HEK293T (cell line): Measurements from ENCODE around the gene XAGE1B.

ENCODE experiments used
- FOXA1 ChIP-seq: fragments of 450-650 bp; IDR thresholded peaks from 2 replicates; pipeline ENCODE4 v1.6.1; 2016; ENCODE audit warnings: mild to moderate bottlenecking
- L3MBTL2 ChIP-seq: fragments of 450-650 bp; conservative IDR thresholded peaks from 2 replicates; pipeline ENCODE4 v1.6.1; 2016; ENCODE audit warnings: mild to moderate bottlenecking

GRCh38 chrX:52509916-52510315 lies 6.9 kb downstream of the XAGE1B start:
- TF ChIP-seq FOXA1 (no peak), L3MBTL2 (no peak)
